Measurements from ENCODE around the gene ARL15. TPM values are rescaled to one million over a fixed set of nuclear protein-coding genes. Genes with fewer than 3 reads are reported as not detected.

The ARL15 gene
- polyA plus RNA-seq, 2 donors, result 4.0 to 7.8 TPM

GRCh38 chr5:54276048-54276447 lies 34.3 kb downstream of the ARL15 start:
- WGBS, 2 donors, result 93 to 100% methylated on average over 1 of the region's 1 CpG
- H3K9me3 ChIP-seq (ENCODE audit: control insufficient read depth in 2 of 2, insufficient read depth in 1 of 2, low read depth in 1 of 2, low read length in 1 of 2), result no peaks in the 10 kb centered on the region

DNA sequence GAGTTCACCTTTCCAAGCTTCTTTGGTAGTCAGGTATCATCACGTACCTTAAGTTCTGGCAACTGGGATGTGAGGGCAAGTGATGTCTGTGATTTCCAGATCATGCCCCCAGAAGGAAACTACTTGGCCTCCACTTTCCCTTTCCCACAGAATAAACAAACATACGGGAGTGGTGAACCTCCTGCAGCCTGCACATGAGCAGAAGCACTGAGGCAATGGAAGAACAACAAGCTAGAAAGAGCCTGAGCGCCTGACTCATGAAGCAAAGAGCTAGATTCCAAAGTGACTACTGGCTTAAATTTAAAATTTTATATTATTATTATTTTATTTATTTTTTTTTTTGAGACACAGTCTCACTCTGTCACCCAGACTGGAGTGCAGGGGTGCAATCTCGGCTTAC lies 35.0 kb downstream of the ARL15 start:
- no peaks in the 10 kb centered on the region for H3K9me3 ChIP-seq (ENCODE audit: control insufficient read depth in 2 of 2, insufficient read depth in 1 of 2, low read depth in 1 of 2, low read length in 1 of 2)
- H3K36me3 ChIP-seq (ENCODE audit: control insufficient read depth in 2 of 2, insufficient read depth in 2 of 2, low read length in 1 of 2), result no peaks in the 10 kb centered on the region
- 86 to 88% methylated on average over 4 of the region's 4 CpGs for WGBS, 2 donors
- H3K27ac ChIP-seq (ENCODE audit: low read depth in 2 of 2, low read length in 1 of 2), result no peak overlapping the region
- H3K4me3 ChIP-seq (ENCODE audit: low read depth in 1 of 2, low read length in 2 of 2), result no peak overlapping the region
- no peaks in the 10 kb centered on the region for H3K4me1 ChIP-seq (ENCODE audit: control insufficient read depth in 2 of 2, insufficient read depth in 2 of 2, low read length in 1 of 2)
- no peaks in the 10 kb centered on the region for H3K27me3 ChIP-seq (ENCODE audit: control insufficient read depth in 1 of 2, insufficient read depth in 2 of 2, low read length in 2 of 2)

More at GRCh38 chr5:54276048-54276447, 34.3 kb downstream of the ARL15 start:
- H3K4me1 ChIP-seq (ENCODE audit: control insufficient read depth in 2 of 2, insufficient read depth in 2 of 2, low read length in 1 of 2), result no peaks in the 10 kb centered on the region
- H3K4me3 ChIP-seq (ENCODE audit: low read depth in 1 of 2, low read length in 2 of 2), result no peak overlapping the region
- H3K27me3 ChIP-seq (ENCODE audit: control insufficient read depth in 1 of 2, insufficient read depth in 2 of 2, low read length in 2 of 2), result no peaks in the 10 kb centered on the region
- H3K36me3 ChIP-seq (ENCODE audit: control insufficient read depth in 2 of 2, insufficient read depth in 2 of 2, low read length in 1 of 2), result no peaks in the 10 kb centered on the region
- H3K27ac ChIP-seq (ENCODE audit: low read depth in 2 of 2, low read length in 1 of 2), result no peak overlapping the region

DNA sequence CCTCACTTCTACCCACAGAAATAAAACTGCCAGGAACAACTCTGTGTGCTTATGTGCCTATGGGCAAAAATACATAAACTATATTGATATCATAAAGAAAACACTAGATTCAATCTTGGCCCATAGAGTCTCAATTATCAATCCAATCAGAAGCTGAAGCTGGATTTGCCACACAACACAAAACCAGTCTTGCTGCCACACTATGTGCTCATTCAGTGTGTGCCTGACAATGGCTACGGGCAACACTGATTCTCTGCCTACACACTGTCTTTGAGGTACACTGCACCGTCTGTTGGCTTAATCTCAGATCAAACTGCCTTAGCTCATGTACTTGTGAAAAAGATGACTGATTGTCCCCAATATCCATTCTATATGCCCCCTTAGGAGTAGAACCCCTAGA lies 35.4 kb downstream of the ARL15 start:
- Histone ChIP-seq H3K27ac (ENCODE audit: low read depth in 2 of 2, low read length in 1 of 2) (no peak overlapping the region), H3K4me3 (ENCODE audit: low read depth in 1 of 2, low read length in 2 of 2) (no peak overlapping the region), H3K4me1 (ENCODE audit: control insufficient read depth in 2 of 2, insufficient read depth in 2 of 2, low read length in 1 of 2) (no peaks in the 10 kb centered on the region), H3K27me3 (ENCODE audit: control insufficient read depth in 1 of 2, insufficient read depth in 2 of 2, low read length in 2 of 2) (no peaks in the 10 kb centered on the region), H3K9me3 (ENCODE audit: control insufficient read depth in 2 of 2, insufficient read depth in 1 of 2, low read depth in 1 of 2, low read length in 1 of 2) (no peaks in the 10 kb centered on the region), H3K36me3 (ENCODE audit: control insufficient read depth in 2 of 2, insufficient read depth in 2 of 2, low read length in 1 of 2) (no peaks in the 10 kb centered on the region)
- WGBS, 2 donors, result 96 to 98% methylated on average over 2 of the region's 2 CpGs

DNA sequence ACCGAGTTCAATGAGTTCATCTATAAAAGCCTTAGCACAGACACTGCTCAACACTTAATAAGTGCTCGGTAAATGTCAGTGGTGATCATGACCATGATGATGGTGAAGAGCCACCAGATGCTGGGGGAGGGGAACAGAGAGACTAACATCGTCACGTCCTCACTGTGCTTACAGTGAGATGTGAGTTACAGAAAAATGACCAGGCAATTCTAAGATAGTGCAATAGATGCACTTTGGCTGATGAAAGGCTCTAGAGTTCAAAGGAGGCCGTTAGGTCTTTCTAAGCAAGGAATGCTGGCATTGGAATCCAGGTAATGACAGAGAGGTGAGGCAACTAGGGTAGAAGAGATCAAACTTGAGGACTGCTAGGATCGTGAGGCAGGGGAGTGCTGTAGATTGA lies 36.7 kb downstream of the ARL15 start:
- WGBS, 2 donors, result 85 to 91% methylated on average over 6 of the region's 6 CpGs
- H3K36me3 ChIP-seq (ENCODE audit: control insufficient read depth in 2 of 2, insufficient read depth in 2 of 2, low read length in 1 of 2), result no peaks in the 10 kb centered on the region
- H3K27me3 ChIP-seq (ENCODE audit: control insufficient read depth in 1 of 2, insufficient read depth in 2 of 2, low read length in 2 of 2), result no peaks in the 10 kb centered on the region
- no peak overlapping the region for H3K27ac ChIP-seq (ENCODE audit: low read depth in 2 of 2, low read length in 1 of 2)
- H3K4me3 ChIP-seq (ENCODE audit: low read depth in 1 of 2, low read length in 2 of 2), result no peak overlapping the region
- H3K4me1 ChIP-seq (ENCODE audit: control insufficient read depth in 2 of 2, insufficient read depth in 2 of 2, low read length in 1 of 2), result no peaks in the 10 kb centered on the region
- no peaks in the 10 kb centered on the region for H3K9me3 ChIP-seq (ENCODE audit: control insufficient read depth in 2 of 2, insufficient read depth in 1 of 2, low read depth in 1 of 2, low read length in 1 of 2)

GRCh38 chr5:54272746-54273145 lies 37.6 kb downstream of the ARL15 start:
- Histone ChIP-seq H3K9me3 (ENCODE audit: control insufficient read depth in 2 of 2, insufficient read depth in 1 of 2, low read depth in 1 of 2, low read length in 1 of 2) (no peaks in the 10 kb centered on the region), H3K27ac (ENCODE audit: low read depth in 2 of 2, low read length in 1 of 2) (no peak overlapping the region), H3K27me3 (ENCODE audit: control insufficient read depth in 1 of 2, insufficient read depth in 2 of 2, low read length in 2 of 2) (no peaks in the 10 kb centered on the region), H3K4me3 (ENCODE audit: low read depth in 1 of 2, low read length in 2 of 2) (no peak overlapping the region), H3K4me1 (ENCODE audit: control insufficient read depth in 2 of 2, insufficient read depth in 2 of 2, low read length in 1 of 2) (no peaks in the 10 kb centered on the region), H3K36me3 (ENCODE audit: control insufficient read depth in 2 of 2, insufficient read depth in 2 of 2, low read length in 1 of 2) (no peaks in the 10 kb centered on the region)
- WGBS, 2 donors, result 87 to 95% methylated on average over 1 of the region's 1 CpG

DNA sequence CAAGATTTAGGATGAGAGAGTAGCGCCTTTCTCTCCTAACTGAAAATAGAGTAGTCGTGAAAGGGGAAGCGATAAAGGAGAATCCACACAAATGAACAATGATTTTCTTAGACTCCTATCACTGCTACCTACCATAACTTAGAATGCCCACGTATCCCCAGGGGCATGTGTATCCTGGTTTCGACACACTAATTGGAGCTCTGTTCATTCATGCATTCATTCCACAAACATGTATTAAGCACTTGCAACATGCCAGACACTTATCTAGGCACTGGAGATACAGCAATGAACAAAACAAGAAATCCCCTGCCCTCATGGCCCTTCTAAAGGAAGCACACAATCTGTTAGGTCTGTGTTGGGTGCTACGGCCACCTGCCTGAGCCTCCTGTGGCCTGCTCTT lies 40.0 kb downstream of the ARL15 start:
- Histone ChIP-seq H3K36me3 (ENCODE audit: control insufficient read depth in 2 of 2, insufficient read depth in 2 of 2, low read length in 1 of 2) (no peaks in the 10 kb centered on the region), H3K4me1 (ENCODE audit: control insufficient read depth in 2 of 2, insufficient read depth in 2 of 2, low read length in 1 of 2) (no peaks in the 10 kb centered on the region), H3K4me3 (ENCODE audit: low read depth in 1 of 2, low read length in 2 of 2) (no peak overlapping the region), H3K9me3 (ENCODE audit: control insufficient read depth in 2 of 2, insufficient read depth in 1 of 2, low read depth in 1 of 2, low read length in 1 of 2) (no peaks in the 10 kb centered on the region), H3K27ac (ENCODE audit: low read depth in 2 of 2, low read length in 1 of 2) (no peak overlapping the region), H3K27me3 (ENCODE audit: control insufficient read depth in 1 of 2, insufficient read depth in 2 of 2, low read length in 2 of 2) (no peaks in the 10 kb centered on the region)
- 79 to 89% methylated on average over 6 of the region's 6 CpGs for WGBS, 2 donors

DNA sequence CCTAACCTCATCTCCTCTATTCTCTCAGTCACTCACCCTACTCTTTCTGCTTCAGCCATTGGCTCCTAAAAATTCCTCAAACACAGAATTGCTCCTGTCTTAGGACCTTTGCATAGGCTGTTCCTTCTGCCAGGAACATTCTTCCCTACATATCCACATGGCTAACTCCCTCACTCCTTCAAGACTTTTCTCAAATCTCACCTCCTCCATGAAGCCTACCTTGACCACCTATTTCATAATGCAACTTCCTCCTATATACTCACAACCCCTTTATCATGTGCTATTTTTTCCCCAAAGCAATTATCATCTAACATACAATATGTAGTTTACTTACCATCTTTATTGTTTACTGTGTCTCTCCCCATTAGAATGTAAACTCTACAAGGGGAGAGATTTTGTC lies 45.8 kb downstream of the ARL15 start:
- H3K4me1 ChIP-seq (ENCODE audit: control insufficient read depth in 2 of 2, insufficient read depth in 2 of 2, low read length in 1 of 2), result no peaks in the 10 kb centered on the region
- H3K27ac ChIP-seq (ENCODE audit: low read depth in 2 of 2, low read length in 1 of 2), result no peak overlapping the region
- H3K27me3 ChIP-seq (ENCODE audit: control insufficient read depth in 1 of 2, insufficient read depth in 2 of 2, low read length in 2 of 2), result no peaks in the 10 kb centered on the region
- no peaks in the 10 kb centered on the region for H3K9me3 ChIP-seq (ENCODE audit: control insufficient read depth in 2 of 2, insufficient read depth in 1 of 2, low read depth in 1 of 2, low read length in 1 of 2)
- H3K4me3 ChIP-seq (ENCODE audit: low read depth in 1 of 2, low read length in 2 of 2), result no peak overlapping the region
- no peaks in the 10 kb centered on the region for H3K36me3 ChIP-seq (ENCODE audit: control insufficient read depth in 2 of 2, insufficient read depth in 2 of 2, low read length in 1 of 2)

DNA sequence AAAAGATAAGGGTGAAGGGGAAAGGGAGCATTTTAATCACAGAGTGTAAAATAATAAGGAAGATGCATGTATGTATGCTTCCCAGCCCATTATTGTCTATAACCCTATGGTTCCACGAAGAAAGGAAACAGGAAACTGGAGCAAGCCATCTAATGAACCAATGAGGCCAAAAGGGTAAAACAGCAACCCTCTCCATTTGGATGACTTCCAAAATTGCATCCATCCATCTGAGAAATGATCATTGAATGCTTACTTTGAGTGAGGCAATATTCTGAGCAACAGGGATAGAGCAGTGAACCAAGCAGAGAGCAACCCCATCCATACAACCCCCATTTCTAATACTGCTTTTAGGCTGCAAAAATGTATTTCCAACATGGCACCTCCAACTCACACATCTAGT lies 46.9 kb downstream of the ARL15 start:
- WGBS, 2 donors, result 50 to 65% methylated on average over 1 of the region's 1 CpG
- Histone ChIP-seq H3K4me1 (ENCODE audit: control insufficient read depth in 2 of 2, insufficient read depth in 2 of 2, low read length in 1 of 2) (no peaks in the 10 kb centered on the region), H3K27ac (ENCODE audit: low read depth in 2 of 2, low read length in 1 of 2) (no peak overlapping the region), H3K27me3 (ENCODE audit: control insufficient read depth in 1 of 2, insufficient read depth in 2 of 2, low read length in 2 of 2) (no peaks in the 10 kb centered on the region), H3K9me3 (ENCODE audit: control insufficient read depth in 2 of 2, insufficient read depth in 1 of 2, low read depth in 1 of 2, low read length in 1 of 2) (no peaks in the 10 kb centered on the region), H3K4me3 (ENCODE audit: low read depth in 1 of 2, low read length in 2 of 2) (no peak overlapping the region), H3K36me3 (ENCODE audit: control insufficient read depth in 2 of 2, insufficient read depth in 2 of 2, low read length in 1 of 2) (no peaks in the 10 kb centered on the region)

- H3K27me3 ChIP-seq (ENCODE audit: control insufficient read depth in 1 of 2, insufficient read depth in 2 of 2, low read length in 2 of 2), result no peaks in the 10 kb centered on the region
- H3K27ac ChIP-seq (ENCODE audit: low read depth in 2 of 2, low read length in 1 of 2), result no peak overlapping the region
- no peaks in the 10 kb centered on the region for H3K4me1 ChIP-seq (ENCODE audit: control insufficient read depth in 2 of 2, insufficient read depth in 2 of 2, low read length in 1 of 2)
- no peaks in the 10 kb centered on the region for H3K9me3 ChIP-seq (ENCODE audit: control insufficient read depth in 2 of 2, insufficient read depth in 1 of 2, low read depth in 1 of 2, low read length in 1 of 2)
- H3K4me3 ChIP-seq (ENCODE audit: low read depth in 1 of 2, low read length in 2 of 2), result no peak overlapping the region
- 94% methylated on average over 3 of the region's 3 CpGs for WGBS, 2 donors
- H3K36me3 ChIP-seq (ENCODE audit: control insufficient read depth in 2 of 2, insufficient read depth in 2 of 2, low read length in 1 of 2), result no peaks in the 10 kb centered on the region
Measured at GRCh38 chr5:54261596-54261995, 48.8 kb downstream of the ARL15 start.

DNA sequence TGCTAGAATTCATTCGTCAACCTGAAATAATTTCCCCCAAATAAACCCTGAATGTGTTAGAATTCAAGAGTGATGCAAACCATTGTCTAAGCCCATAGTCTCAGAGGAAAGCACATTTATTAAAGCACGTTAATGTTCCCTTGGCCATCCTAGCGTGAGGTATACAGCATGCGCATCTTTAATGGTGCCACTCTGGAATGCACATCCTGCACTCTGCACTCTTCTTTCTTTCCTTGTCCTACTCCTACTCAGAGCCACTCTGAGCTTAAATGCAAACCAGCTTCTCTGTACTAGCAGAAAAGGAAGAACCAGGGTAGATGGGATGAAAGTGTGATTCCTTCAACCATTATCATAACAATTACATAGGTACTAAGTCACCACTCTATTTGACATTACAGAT lies 50.4 kb downstream of the ARL15 start:
- H3K27ac ChIP-seq (ENCODE audit: low read depth in 2 of 2, low read length in 1 of 2), result no peak overlapping the region

More for the DNA sequence above, 50.4 kb downstream of the ARL15 start:
- no peak overlapping the region for H3K4me3 ChIP-seq (ENCODE audit: low read depth in 1 of 2, low read length in 2 of 2)
- whole genome bisulfite sequencing, 2 donors, result 93 to 96% methylated on average over 4 of the region's 4 CpGs
- H3K36me3 ChIP-seq (ENCODE audit: control insufficient read depth in 2 of 2, insufficient read depth in 2 of 2, low read length in 1 of 2), result no peaks in the 10 kb centered on the region
- H3K4me1 ChIP-seq (ENCODE audit: control insufficient read depth in 2 of 2, insufficient read depth in 2 of 2, low read length in 1 of 2), result no peaks in the 10 kb centered on the region
- H3K27me3 ChIP-seq (ENCODE audit: control insufficient read depth in 1 of 2, insufficient read depth in 2 of 2, low read length in 2 of 2), result no peaks in the 10 kb centered on the region
- H3K9me3 ChIP-seq (ENCODE audit: control insufficient read depth in 2 of 2, insufficient read depth in 1 of 2, low read depth in 1 of 2, low read length in 1 of 2), result no peaks in the 10 kb centered on the region

All from esophagus (tissue), 2 donors.